B cell (primary cell): Measurements from ENCODE around the gene KIF17. TPM values are rescaled to one million over a fixed set of nuclear protein-coding genes. Genes with fewer than 3 reads are reported as not detected.

Experiments used
- ATAC-seq: fragments of 200-7000 bp; cut with Tn5 transposase; one replicate; pipeline ENCODE4 v1.10.0; 2021; ENCODE audit warnings: low read depth, mild to moderate bottlenecking, moderate number of reproducible peaks, moderate library complexity
- CTCF ChIA-PET: fragments of 350-600 bp; sonication (Branson Sonifier 250); formaldehyde crosslinking; loops from one replicate; lab custom pipeline; 2021; ENCODE audit warnings: antibody characterized with exemption, inconsistent platforms; lab: Charles Lee
- POLR2A ChIA-PET: fragments of 350-600 bp; sonication (Branson Sonifier 250); formaldehyde crosslinking; loops from one replicate; lab custom pipeline; 2021; ENCODE audit warnings: antibody characterized with exemption; lab: Charles Lee
- DNase-seq: peaks from one replicate; pipeline ENCODE4 v3.0.0; 2013
- H2AFZ ChIP-seq: 2 replicates; pipeline ENCODE4 v1.6.1; 2012; ENCODE audit warnings: mild to moderate bottlenecking, low read depth, low read length; ENCODE audit not compliant: insufficient read depth, poor library complexity, severe bottlenecking
- H3K27ac ChIP-seq, 2 donors: 1 replicate in 1 of 2; 2 replicates in 1 of 2; pipeline ENCODE4 v1.5.1; 2012 to 2013; ENCODE audit warnings: low read length in 2 of 2, mild to moderate bottlenecking in 2 of 2, moderate library complexity in 1 of 2
- H3K27me3 ChIP-seq, 4 experiments: fragments of 200-600 bp in 1 of 4; sonication (generic) in 1 of 4; replicated peaks in 1 of 4; 1 replicate in 2 of 4; 2 replicates in 2 of 4; pipeline versions ENCODE4 v1.6.1 to v1.7.0; 2013 to 2016; ENCODE audit warnings: low read length in 3 of 4, mild to moderate bottlenecking in 2 of 4, mixed read lengths in 1 of 4, moderate library complexity in 1 of 4; ENCODE audit not compliant: insufficient read depth in 4 of 4, control insufficient read depth in 3 of 4; ENCODE audit errors: control extremely low read depth in 1 of 4
- H3K36me3 ChIP-seq, 2 experiments: replicated peaks in 1 of 2; 1 replicate in 1 of 2; 2 replicates in 1 of 2; pipeline versions ENCODE4 v1.6.1 to v1.7.1; 2013; ENCODE audit warnings: low read length in 1 of 2; ENCODE audit not compliant: insufficient read depth in 2 of 2, control insufficient read depth in 1 of 2; ENCODE audit errors: control extremely low read depth in 1 of 2, extremely low read depth in 1 of 2
- H3K4me1 ChIP-seq, 2 donors: fragments of 200-600 bp in 1 of 2; sonication (generic) in 1 of 2; 1 replicate in 1 of 2; 2 replicates in 1 of 2; pipeline versions ENCODE4 v1.5.1 to v1.6.1; 2013 to 2017; ENCODE audit warnings: low read length in 2 of 2; ENCODE audit not compliant: control insufficient read depth in 2 of 2, insufficient read depth in 2 of 2
- H3K4me2 ChIP-seq: replicated peaks from 2 replicates; pipeline ENCODE3; 2012; ENCODE audit warnings: mild to moderate bottlenecking, low read depth, low read length; ENCODE audit not compliant: poor library complexity, severe bottlenecking
- H3K4me3 ChIP-seq, 5 experiments: fragments of 200-600 bp in 1 of 5; sonication (generic) in 1 of 5; 1 replicate in 3 of 5; 2 replicates in 2 of 5; pipeline versions ENCODE4 v1.5.1 to v1.7.0; 2011 to 2016; ENCODE audit warnings: low read length in 4 of 5, mild to moderate bottlenecking in 4 of 5, low read depth in 2 of 5, control low read depth in 1 of 5, moderate library complexity in 1 of 5; ENCODE audit not compliant: insufficient read depth in 1 of 5; ENCODE audit errors: control extremely low read depth in 1 of 5, extremely low read depth in 1 of 5
- H3K79me2 ChIP-seq: fragments of 200-600 bp; sonication (generic); one replicate; pipeline ENCODE4 v1.6.0; 2016; ENCODE audit warnings: low read length; ENCODE audit not compliant: control insufficient read depth, insufficient read depth
- H3K9ac ChIP-seq: fragments of 200-600 bp; sonication (generic); 2 replicates; pipeline ENCODE4 v1.6.1; 2017; ENCODE audit warnings: mild to moderate bottlenecking, low read length, moderate library complexity
- H3K9me3 ChIP-seq, 3 donors: one replicate each; pipeline versions ENCODE4 v1.6.1 to v1.7.1; 2013; ENCODE audit warnings: low read length in 2 of 3; ENCODE audit not compliant: control insufficient read depth in 2 of 3, insufficient read depth in 1 of 3; ENCODE audit errors: control extremely low read depth in 1 of 3
- H4K20me1 ChIP-seq: 2 replicates; pipeline ENCODE4 v1.6.0; 2012; ENCODE audit warnings: mild to moderate bottlenecking, low read length; ENCODE audit not compliant: insufficient read depth, control insufficient read depth, poor library complexity, severe bottlenecking
- H3K27ac Mint-ChIP-seq: one replicate; pipeline ENCODE4 v1.8.0; 2021; ENCODE audit warnings: mixed read lengths
- H3K27me3 Mint-ChIP-seq: one replicate; pipeline ENCODE4 v1.8.0; 2021; ENCODE audit warnings: mixed read lengths
- H3K4me1 Mint-ChIP-seq: one replicate; pipeline ENCODE4 v1.8.0; 2021; ENCODE audit warnings: mixed read lengths
- H3K4me3 Mint-ChIP-seq: one replicate; pipeline ENCODE4 v1.8.0; 2021; ENCODE audit warnings: mixed read lengths
- H3K9me3 Mint-ChIP-seq: one replicate; pipeline ENCODE4 v1.8.0; 2022; ENCODE audit warnings: mixed read lengths; ENCODE audit not compliant: insufficient read depth
- EZH2 ChIP-seq: IDR thresholded peaks from 2 replicates; pipeline ENCODE4 v1.6.1; 2012; ENCODE audit warnings: borderline replicate concordance, low read depth, mild to moderate bottlenecking, moderate library complexity, low read length; ENCODE audit not compliant: insufficient read depth, poor library complexity, severe bottlenecking
- WGBS: methylation state at CpG from one replicate; pipeline ENCODE4 v1.1.5; 2013; ENCODE audit warnings: missing lambda C conversion rate; ENCODE audit not compliant: insufficient coverage; 5-methylcytosine and 5-hydroxymethylcytosine counted together
- intact Hi-C: fragments of 100-400 bp; cut with micrococcal nuclease; formaldehyde crosslinking; loops from one replicate; pipeline ENCODE4 v1.10.0; 2022
- polyA plus RNA-seq: library from polyadenylated mRNA; depleted of rRNA; stranded (reverse); fragments of >200 nt; gene quantifications from 2 replicates; pipeline ENCODE4 v1.2.3, GENCODE V29; 2012
- total RNA-seq, 2 donors: library from RNA; stranded (reverse); fragments of 120-200 nt in 1 of 2; gene quantifications; 1 replicate in 1 of 2; 2 replicates in 1 of 2; pipeline versions ENCODE4 v1.2.3 to v1.2.4, GENCODE V29; 2013 to 2022
- TF ChIP-seq, protein P1 (sequence below): fragments of 200-600 bp; IDR thresholded peaks from one replicate; pipeline ENCODE4 v1.8.0; 2022; ENCODE audit warnings: antibody characterized with exemption, mild to moderate bottlenecking

KIF17 gene
- total and polyA plus RNA-seq, 2 donors (not counting 1 experiment from before 2014, with no cell fraction given), result not detected

DNA sequence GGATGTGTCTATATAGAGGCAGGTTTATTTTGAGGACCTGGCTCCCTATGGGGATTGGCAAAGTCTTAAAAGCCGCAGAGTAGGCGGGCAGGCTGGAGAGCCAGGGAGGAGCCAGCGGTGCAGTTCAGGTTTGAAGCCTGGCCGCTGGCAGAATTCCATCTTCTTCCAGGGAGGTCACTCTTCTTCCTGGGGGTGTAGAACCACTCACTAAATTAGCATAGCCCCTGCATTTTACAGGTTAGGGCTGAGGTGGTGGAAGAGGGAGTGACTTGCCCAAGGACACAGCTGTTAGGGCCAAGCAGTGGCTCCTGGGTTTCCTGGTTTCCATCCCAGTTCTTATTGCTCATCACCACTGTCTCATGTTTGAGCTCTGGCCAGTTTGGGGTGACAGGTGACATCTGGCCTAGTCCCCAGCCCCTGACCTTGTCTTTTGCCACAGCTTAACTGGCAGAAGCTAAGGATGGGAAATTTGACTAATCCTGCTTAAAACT lies 83.2 kb downstream of the KIF17 start:
- H3K27me3 ChIP-seq, result no peaks in the 10 kb centered on the region
- DNase-seq (no peak), ATAC-seq (no peak)
- WGBS, result 0% methylated on average over 4 of the region's 4 CpGs
- peak overlapping the region; percentile 69 for H3K9ac ChIP-seq
- no peaks in the 10 kb centered on the region for H3K27me3 Mint-ChIP-seq
- H2AFZ ChIP-seq, result peak overlapping the region; percentile 100
- intact Hi-C loops, result loop anchor here (1.0 to 5.0 kb wide), 3 partner anchors 127 to 1818 kb away; partner anchors contain the start of gene ZBTB40
- no peaks in the 10 kb centered on the region for H3K9me3 Mint-ChIP-seq
- POLR2A ChIA-PET, result interaction anchor here (1.1 to 1.5 kb wide), 2 partner anchors 27 to 126 kb away, joined by 3 to 5 read pairs; partner anchors contain the start of genes DDOST and MUL1
- H3K27ac Mint-ChIP-seq, result peak overlapping the region; percentile 85
- CTCF ChIA-PET, result interaction anchor here (0.9 to 3.2 kb wide), 6 partner anchors 9 to 112 kb away, joined by 3 to 21 read pairs (median 10); partner anchors contain the start of gene DDOST
- H3K27ac ChIP-seq, result peak overlapping the region in 1 of 2 donors; percentile 48
- H3K9me3 ChIP-seq, result no peaks in the 10 kb centered on the region
- peaks cover 14% of the 10 kb centered on the region for H3K4me1 Mint-ChIP-seq
- H3K79me2 ChIP-seq, result no peaks in the 10 kb centered on the region
- H4K20me1 ChIP-seq, result no peaks in the 10 kb centered on the region
- peaks cover 0 to 2% of the 10 kb centered on the region in 2 experiments for H3K36me3 ChIP-seq
- peaks cover 8 to 16% of the 10 kb centered on the region in 2 donors for H3K4me1 ChIP-seq
- H3K4me2 ChIP-seq, result peak overlapping the region; percentile 100
- peak overlapping the region; percentile 56 to 98 (median 90) for H3K4me3 ChIP-seq
- TF ChIP-seq EZH2, result no peak
- TF ChIP-seq, protein P1, sequence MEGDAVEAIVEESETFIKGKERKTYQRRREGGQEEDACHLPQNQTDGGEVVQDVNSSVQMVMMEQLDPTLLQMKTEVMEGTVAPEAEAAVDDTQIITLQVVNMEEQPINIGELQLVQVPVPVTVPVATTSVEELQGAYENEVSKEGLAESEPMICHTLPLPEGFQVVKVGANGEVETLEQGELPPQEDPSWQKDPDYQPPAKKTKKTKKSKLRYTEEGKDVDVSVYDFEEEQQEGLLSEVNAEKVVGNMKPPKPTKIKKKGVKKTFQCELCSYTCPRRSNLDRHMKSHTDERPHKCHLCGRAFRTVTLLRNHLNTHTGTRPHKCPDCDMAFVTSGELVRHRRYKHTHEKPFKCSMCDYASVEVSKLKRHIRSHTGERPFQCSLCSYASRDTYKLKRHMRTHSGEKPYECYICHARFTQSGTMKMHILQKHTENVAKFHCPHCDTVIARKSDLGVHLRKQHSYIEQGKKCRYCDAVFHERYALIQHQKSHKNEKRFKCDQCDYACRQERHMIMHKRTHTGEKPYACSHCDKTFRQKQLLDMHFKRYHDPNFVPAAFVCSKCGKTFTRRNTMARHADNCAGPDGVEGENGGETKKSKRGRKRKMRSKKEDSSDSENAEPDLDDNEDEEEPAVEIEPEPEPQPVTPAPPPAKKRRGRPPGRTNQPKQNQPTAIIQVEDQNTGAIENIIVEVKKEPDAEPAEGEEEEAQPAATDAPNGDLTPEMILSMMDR, result no peak
- peak overlapping the region; percentile 93 for H3K4me3 Mint-ChIP-seq

DNA sequence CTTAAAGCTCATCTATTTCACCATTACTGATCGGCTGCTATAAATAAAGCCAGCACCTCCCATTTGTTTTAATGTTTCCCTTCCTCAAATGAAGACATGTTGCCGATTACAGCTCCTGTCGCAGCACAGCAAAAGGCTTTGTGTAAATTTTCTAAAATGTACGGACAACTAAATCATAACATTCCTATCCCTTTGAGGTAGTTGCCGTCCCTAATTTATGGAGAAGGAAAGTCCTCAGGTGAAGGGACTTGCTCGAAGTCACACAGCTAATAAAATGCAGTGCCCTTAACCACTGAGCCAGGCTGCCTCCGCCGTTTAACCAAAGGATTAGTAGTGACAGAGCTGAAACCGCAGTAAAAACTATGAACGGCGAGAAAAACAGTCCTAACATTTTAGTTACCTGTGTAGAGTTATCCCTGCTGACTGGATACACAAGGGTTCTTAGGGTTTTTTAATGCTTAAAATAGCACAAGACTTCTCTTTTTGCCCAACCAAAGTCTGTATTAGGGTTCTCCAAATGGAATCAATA lies 83.7 kb downstream of the KIF17 start:
- Histone ChIP-seq H3K4me3 (peak overlapping the region; percentile 56 to 98 (median 90)), H4K20me1 (no peaks in the 10 kb centered on the region), H3K36me3 (peaks cover 0 to 2% of the 10 kb centered on the region in 2 experiments), H3K27ac (peak overlapping the region; percentile 48 to 59), H3K9me3 (no peaks in the 10 kb centered on the region), H3K27me3 (no peaks in the 10 kb centered on the region), H3K9ac (peak overlapping the region; percentile 69), H3K4me2 (peak overlapping the region; percentile 100), H3K79me2 (no peaks in the 10 kb centered on the region), H3K4me1 (peaks cover 8 to 16% of the 10 kb centered on the region in 2 donors), H2AFZ (peak overlapping the region; percentile 100)
- DNase-seq (no peak), ATAC-seq (no peak)
- Mint-ChIP-seq H3K4me3 (peak overlapping the region; percentile 93), H3K4me1 (peaks cover 14% of the 10 kb centered on the region), H3K27ac (peak overlapping the region; percentile 85), H3K27me3 (no peaks in the 10 kb centered on the region), H3K9me3 (peaks cover under 1% of the 10 kb centered on the region)
- intact Hi-C loops, result loop anchor here (1.0 to 5.0 kb wide), 3 partner anchors 127 to 1818 kb away; partner anchors contain the start of gene ZBTB40
- TF ChIP-seq EZH2, result no peak
- TF ChIP-seq, protein P1, result no peak
- WGBS, result 0% methylated on average over 4 of the region's 11 CpGs
- POLR2A ChIA-PET, result interaction anchor here (0.6 to 1.5 kb wide), 5 partner anchors 27 to 752 kb away, joined by 3 to 5 read pairs (median 3); partner anchors contain the start of genes DDOST, MUL1 and OTUD3
- CTCF ChIA-PET, result interaction anchor here (0.6 to 3.2 kb wide), 12 partner anchors 9 to 510 kb away, joined by 3 to 21 read pairs (median 4); partner anchors contain the start of genes DDOST and MUL1
